Esophagus muscularis mucosa (tissue), 3 donors: Measurements from ENCODE around the gene CA12.

Experiments used
- POLR2AphosphoS5 ChIP-seq, 2 donors: sonication (generic); formaldehyde crosslinking; IDR thresholded peaks; one replicate each; pipeline ENCODE4 v1.6.1; 2017; ENCODE audit warnings: antibody characterized with exemption in 2 of 2
- TF ChIP-seq, protein P1 (sequence below), 3 experiments: fragments of 200-600 bp in 2 of 3; fragments of 450-650 bp in 1 of 3; sonication (generic) in 2 of 3; IDR thresholded peaks; one replicate each; pipeline ENCODE4 v1.5.1; 2017 to 2019; ENCODE audit warnings: antibody characterized with exemption in 3 of 3, mild to moderate bottlenecking in 2 of 3, moderate library complexity in 1 of 3

DNA sequence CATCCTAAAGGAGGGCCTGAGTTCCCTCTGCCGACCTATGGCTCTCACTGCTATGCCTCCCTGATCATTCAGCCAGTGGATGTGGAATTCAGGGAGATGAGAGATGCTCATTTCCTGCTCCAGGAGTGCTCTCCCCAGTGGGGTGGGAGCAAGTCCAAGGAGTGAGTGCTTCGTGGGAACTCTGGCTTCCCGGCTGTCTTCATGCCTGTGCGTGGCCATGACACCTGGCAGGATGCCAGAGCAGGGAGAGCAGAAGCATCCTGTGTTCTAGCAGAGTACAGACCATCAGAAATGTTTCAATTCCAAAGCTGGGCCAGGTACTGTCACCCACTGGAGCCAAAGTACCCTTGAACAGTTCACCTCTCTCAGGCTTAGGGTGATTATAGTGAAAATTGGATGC lies 59.1 kb downstream of the CA12 start:
- TF ChIP-seq, protein P1, sequence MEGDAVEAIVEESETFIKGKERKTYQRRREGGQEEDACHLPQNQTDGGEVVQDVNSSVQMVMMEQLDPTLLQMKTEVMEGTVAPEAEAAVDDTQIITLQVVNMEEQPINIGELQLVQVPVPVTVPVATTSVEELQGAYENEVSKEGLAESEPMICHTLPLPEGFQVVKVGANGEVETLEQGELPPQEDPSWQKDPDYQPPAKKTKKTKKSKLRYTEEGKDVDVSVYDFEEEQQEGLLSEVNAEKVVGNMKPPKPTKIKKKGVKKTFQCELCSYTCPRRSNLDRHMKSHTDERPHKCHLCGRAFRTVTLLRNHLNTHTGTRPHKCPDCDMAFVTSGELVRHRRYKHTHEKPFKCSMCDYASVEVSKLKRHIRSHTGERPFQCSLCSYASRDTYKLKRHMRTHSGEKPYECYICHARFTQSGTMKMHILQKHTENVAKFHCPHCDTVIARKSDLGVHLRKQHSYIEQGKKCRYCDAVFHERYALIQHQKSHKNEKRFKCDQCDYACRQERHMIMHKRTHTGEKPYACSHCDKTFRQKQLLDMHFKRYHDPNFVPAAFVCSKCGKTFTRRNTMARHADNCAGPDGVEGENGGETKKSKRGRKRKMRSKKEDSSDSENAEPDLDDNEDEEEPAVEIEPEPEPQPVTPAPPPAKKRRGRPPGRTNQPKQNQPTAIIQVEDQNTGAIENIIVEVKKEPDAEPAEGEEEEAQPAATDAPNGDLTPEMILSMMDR (IDR thresholded peaks at IDR 0.05), result no peak
- no peak for TF ChIP-seq POLR2AphosphoS5 (IDR thresholded peaks at IDR 0.05)
